Spleen (tissue), 11 donors: ENCODE results near the gene EEF1G. TPM values are rescaled to one million over a fixed set of nuclear protein-coding genes. Genes with fewer than 3 reads are reported as not detected.

Experiments
- DNase-seq: peaks from one replicate; pipeline ENCODE4 v3.0.0-alpha.2; 2020
- H3K27ac ChIP-seq, 8 donors: fragments of 200-600 bp; sonication (generic) in 7 of 8; 1 replicate in 4 of 8; 2 replicates in 4 of 8; pipeline versions ENCODE4 v1.5.0 to v1.8.0; 2016 to 2021; ENCODE audit warnings: inconsistent platforms in 4 of 8, mild to moderate bottlenecking in 4 of 8, moderate library complexity in 1 of 8
- H3K27me3 ChIP-seq, 7 donors: fragments of 200-600 bp; sonication (generic) in 6 of 7; replicated peaks in 1 of 7; 1 replicate in 4 of 7; 2 replicates in 3 of 7; pipeline versions ENCODE4 v1.5.0 to v1.8.0; 2016 to 2021; ENCODE audit warnings: inconsistent platforms in 3 of 7, mild to moderate bottlenecking in 1 of 7
- H3K36me3 ChIP-seq, 6 donors: fragments of 200-600 bp; sonication (generic) in 5 of 6; 1 replicate in 4 of 6; 2 replicates in 2 of 6; pipeline versions ENCODE4 v1.5.0 to v1.8.0; 2016 to 2021; ENCODE audit warnings: inconsistent platforms in 2 of 6
- H3K4me1 ChIP-seq, 6 donors: fragments of 200-600 bp; sonication (generic) in 5 of 6; 1 replicate in 3 of 6; 2 replicates in 3 of 6; pipeline versions ENCODE4 v1.5.0 to v1.8.0; 2016 to 2021; ENCODE audit warnings: inconsistent platforms in 3 of 6
- H3K4me3 ChIP-seq, 8 donors: fragments of 200-600 bp; sonication (generic) in 7 of 8; 1 replicate in 4 of 8; 2 replicates in 4 of 8; pipeline versions ENCODE4 v1.5.0 to v1.8.0; 2016 to 2021; ENCODE audit warnings: inconsistent platforms in 4 of 8, mild to moderate bottlenecking in 4 of 8, moderate library complexity in 2 of 8
- H3K9me3 ChIP-seq, 8 donors: fragments of 200-600 bp; sonication (generic) in 7 of 8; 1 replicate in 4 of 8; 2 replicates in 4 of 8; pipeline versions ENCODE4 v1.5.0 to v1.8.0; 2016 to 2021; ENCODE audit warnings: inconsistent platforms in 4 of 8
- POLR2A ChIP-seq, 3 donors: fragments of 450-650 bp; IDR thresholded peaks; one replicate each; pipeline ENCODE4 v1.5.1; 2017; ENCODE audit warnings: antibody characterized with exemption in 3 of 3, mild to moderate bottlenecking in 1 of 3
- POLR2AphosphoS5 ChIP-seq, 3 donors: sonication (generic); formaldehyde crosslinking; IDR thresholded peaks; one replicate each; pipeline ENCODE4 v1.5.1; 2017; ENCODE audit warnings: antibody characterized with exemption in 3 of 3
- WGBS, 5 donors: extraction: QIAGEN DNeasy Blood & Tissue Kit in 3 of 5; methylation state at CpG; one replicate each; pipeline versions ENCODE4 v1.1.5 to v1.1.7; 2013 to 2018; 5-methylcytosine and 5-hydroxymethylcytosine counted together
- intact Hi-C: fragments of 100-400 bp; cut with DNase I; formaldehyde crosslinking; loops from one replicate; pipeline ENCODE4 v1.15.0; 2023; ENCODE audit warnings: low total_unique reads
- polyA plus RNA-seq, 3 donors: library from polyadenylated mRNA; stranded (reverse); fragments of 200-250 nt; gene quantifications; one replicate each; pipeline ENCODE4 v1.2.1, GENCODE V29; 2013
- total RNA-seq, 7 donors: library from RNA; depleted of rRNA in 3 of 7; stranded (reverse); fragments of >200 nt in 3 of 7; fragmentation: NEBNext Ultra II Directional in 4 of 7; extraction: Animal tissue kit (Norgen Biotek cat#: 25700) in 4 of 7; gene quantifications; one replicate each; pipeline versions ENCODE4 v1.1.0 to v1.2.1, GENCODE V29; 2016 to 2021
- TF ChIP-seq, protein P1 (sequence below), 11 experiments: fragments of 200-600 bp in 7 of 11; fragments of 450-650 bp in 4 of 11; sonication (generic) in 4 of 11; IDR thresholded peaks in 8 of 11; conservative IDR thresholded peaks in 3 of 11; 1 replicate in 7 of 11; 2 replicates in 4 of 11; pipeline versions ENCODE4 v1.4.0 to v1.8.0; 2016 to 2021; ENCODE audit warnings: antibody characterized with exemption in 11 of 11, inconsistent platforms in 4 of 11, mild to moderate bottlenecking in 1 of 11
- donor health status: healthy with polysubstance abuse.
- donor health status: DM: no; HTN: no; CAD: no; lungs with moderate emphysema.
- donor health status: DM: no; HTN: no; CAD: no.
- donor health status: Bipolar disorder and iron deficiency.
- donor health status: healthy.
- donor health status: DM: no; HTN: no; CAD: no.
- donor health status: DM: yes; HTN: yes; CAD: no.

EEF1G gene
- total and polyA plus RNA-seq, 10 donors = 989 to 2,501 (median 1,368) TPM

- DNase-seq = no peak
- no peak for TF ChIP-seq POLR2A (IDR thresholded peaks at IDR 0.05)
- TF ChIP-seq, protein P1, sequence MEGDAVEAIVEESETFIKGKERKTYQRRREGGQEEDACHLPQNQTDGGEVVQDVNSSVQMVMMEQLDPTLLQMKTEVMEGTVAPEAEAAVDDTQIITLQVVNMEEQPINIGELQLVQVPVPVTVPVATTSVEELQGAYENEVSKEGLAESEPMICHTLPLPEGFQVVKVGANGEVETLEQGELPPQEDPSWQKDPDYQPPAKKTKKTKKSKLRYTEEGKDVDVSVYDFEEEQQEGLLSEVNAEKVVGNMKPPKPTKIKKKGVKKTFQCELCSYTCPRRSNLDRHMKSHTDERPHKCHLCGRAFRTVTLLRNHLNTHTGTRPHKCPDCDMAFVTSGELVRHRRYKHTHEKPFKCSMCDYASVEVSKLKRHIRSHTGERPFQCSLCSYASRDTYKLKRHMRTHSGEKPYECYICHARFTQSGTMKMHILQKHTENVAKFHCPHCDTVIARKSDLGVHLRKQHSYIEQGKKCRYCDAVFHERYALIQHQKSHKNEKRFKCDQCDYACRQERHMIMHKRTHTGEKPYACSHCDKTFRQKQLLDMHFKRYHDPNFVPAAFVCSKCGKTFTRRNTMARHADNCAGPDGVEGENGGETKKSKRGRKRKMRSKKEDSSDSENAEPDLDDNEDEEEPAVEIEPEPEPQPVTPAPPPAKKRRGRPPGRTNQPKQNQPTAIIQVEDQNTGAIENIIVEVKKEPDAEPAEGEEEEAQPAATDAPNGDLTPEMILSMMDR (IDR thresholded peaks at IDR 0.05 in 8 of 11, conservative IDR thresholded peaks at IDR 0.05 in 3 of 11) = no peak
- TF ChIP-seq POLR2AphosphoS5 (IDR thresholded peaks at IDR 0.05) = no peak
- peaks cover 12 to 81% (median 45%) of the 10 kb centered on the region in 6 donors for H3K4me1 ChIP-seq
- 87 to 94% (median 90%) methylated on average over 13 of the region's 13 CpGs for WGBS, 5 donors
- intact Hi-C loops = no loop called here
- no peaks in the 10 kb centered on the region for H3K9me3 ChIP-seq
- H3K27ac ChIP-seq = no peak overlapping the region
- H3K36me3 ChIP-seq = peaks cover 0 to 75% (median 34%) of the 10 kb centered on the region in 6 donors
- no peaks in the 10 kb centered on the region for H3K27me3 ChIP-seq
- H3K4me3 ChIP-seq = no peak overlapping the region
Measured at GRCh38 chr11:62604460-62605120, 30.9 kb upstream of the EEF1G start.

- no peak overlapping the region for H3K4me3 ChIP-seq
- 90 to 94% (median 91%) methylated on average over 8 of the region's 8 CpGs for WGBS, 5 donors
- no peak for TF ChIP-seq POLR2AphosphoS5 (IDR thresholded peaks at IDR 0.05)
- TF ChIP-seq, protein P1 (IDR thresholded peaks at IDR 0.05 in 8 of 11, conservative IDR thresholded peaks at IDR 0.05 in 3 of 11) = no peak
- peaks cover 15 to 81% (median 47%) of the 10 kb centered on the region in 6 donors for H3K4me1 ChIP-seq
- no peak for DNase-seq
- H3K9me3 ChIP-seq = no peaks in the 10 kb centered on the region
- intact Hi-C loops = no loop called here
- no peaks in the 10 kb centered on the region for H3K27me3 ChIP-seq
- no peak overlapping the region for H3K27ac ChIP-seq
- H3K36me3 ChIP-seq = peaks cover 0 to 69% (median 33%) of the 10 kb centered on the region in 6 donors
Measured at GRCh38 chr11:62603776-62604299, 30.1 kb upstream of the EEF1G start.

DNA sequence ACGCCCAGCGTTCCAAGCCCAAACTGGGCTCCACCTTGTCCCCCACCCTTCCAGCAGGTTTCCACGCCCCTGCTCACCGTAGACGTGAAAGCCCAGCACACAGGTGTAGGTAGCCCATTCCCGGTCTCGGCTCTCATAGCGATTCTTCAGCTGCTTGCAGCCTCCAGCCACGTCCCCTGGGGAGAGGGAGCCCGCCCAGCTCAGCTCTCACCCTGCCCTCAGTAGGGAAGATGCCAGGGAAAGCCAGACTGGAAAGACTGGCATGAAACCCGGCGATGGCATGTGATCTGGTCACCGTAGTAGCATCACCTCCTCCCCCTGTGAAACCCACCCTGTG, 29.3 kb upstream of the EEF1G start:
- DNase-seq = no peak
- H3K4me3 ChIP-seq = peak overlapping the region in 5 of 8 donors; percentile 90 to 98 (median 92)
- H3K27me3 ChIP-seq = no peaks in the 10 kb centered on the region
- peak overlapping the region in 5 of 8 donors; percentile 98 to 99 (median 98) for H3K27ac ChIP-seq
- peaks cover 22 to 81% (median 51%) of the 10 kb centered on the region in 6 donors for H3K4me1 ChIP-seq
- peaks cover 0 to 69% (median 32%) of the 10 kb centered on the region in 6 donors for H3K36me3 ChIP-seq
- 86 to 95% (median 93%) methylated on average over 11 to 13 of the region's 13 CpGs for WGBS, 5 donors
- TF ChIP-seq, protein P1 (IDR thresholded peaks at IDR 0.05 in 8 of 11, conservative IDR thresholded peaks at IDR 0.05 in 3 of 11) = no peak
- no peak for TF ChIP-seq POLR2A (IDR thresholded peaks at IDR 0.05)
- TF ChIP-seq POLR2AphosphoS5 (IDR thresholded peaks at IDR 0.05) = no peak
- H3K9me3 ChIP-seq = no peaks in the 10 kb centered on the region
- intact Hi-C loops = no loop called here
